HG03175 (cell line): ENCODE measurements around the gene CACNA1C.

Experiments
- ATAC-seq: cut with Tn5 transposase; IDR thresholded peaks from one replicate; pipeline ENCODE4 v1.9.1; 2021; ENCODE audit warnings: mild to moderate bottlenecking, moderate library complexity; ENCODE audit not compliant: unreplicated experiment

Gene CACNA1C

GRCh38 chr12:2166696-2167095 is 113.9 kb downstream of the CACNA1C start:
- no peak for ATAC-seq

DNA sequence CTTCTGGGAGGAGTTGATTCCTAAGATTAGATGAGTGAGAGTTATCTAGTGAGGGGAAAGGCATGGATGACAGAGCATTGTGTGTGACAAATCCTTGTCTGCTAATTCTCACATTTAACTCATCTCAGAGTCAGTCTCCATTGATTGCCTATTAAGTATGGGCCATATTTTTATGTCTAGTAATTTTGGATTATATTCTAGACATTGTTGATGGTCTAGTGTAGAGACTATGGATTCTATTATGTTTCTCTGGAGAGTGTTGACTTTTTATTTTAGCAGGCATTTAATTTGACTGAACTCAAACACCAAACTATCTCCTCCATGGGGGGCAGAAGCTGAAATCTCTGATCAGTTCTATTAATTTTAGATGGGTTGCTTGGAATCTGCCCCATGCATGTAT is 114.4 kb downstream of the CACNA1C start:
- ATAC-seq, result no peak

DNA sequence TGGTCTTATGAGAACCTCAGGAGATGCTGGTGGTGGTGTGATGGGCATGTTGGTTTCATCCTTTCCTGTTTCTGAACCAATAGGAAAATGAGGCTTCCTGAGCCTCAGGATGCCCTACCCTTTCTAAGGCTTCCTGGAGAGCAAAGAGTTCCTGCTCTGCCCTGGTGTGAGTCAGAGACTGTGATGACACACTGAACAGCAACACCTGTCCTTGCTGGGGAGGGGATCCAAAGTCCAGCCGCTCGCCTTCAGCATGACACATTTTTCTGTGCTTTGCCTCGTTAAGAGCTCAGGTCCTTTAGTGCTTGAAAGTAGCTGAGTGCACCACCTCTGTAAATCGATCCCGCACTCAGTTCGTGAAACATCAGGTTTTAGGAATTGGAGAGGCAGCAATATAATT is 116.0 kb downstream of the CACNA1C start:
- no peak for ATAC-seq

DNA sequence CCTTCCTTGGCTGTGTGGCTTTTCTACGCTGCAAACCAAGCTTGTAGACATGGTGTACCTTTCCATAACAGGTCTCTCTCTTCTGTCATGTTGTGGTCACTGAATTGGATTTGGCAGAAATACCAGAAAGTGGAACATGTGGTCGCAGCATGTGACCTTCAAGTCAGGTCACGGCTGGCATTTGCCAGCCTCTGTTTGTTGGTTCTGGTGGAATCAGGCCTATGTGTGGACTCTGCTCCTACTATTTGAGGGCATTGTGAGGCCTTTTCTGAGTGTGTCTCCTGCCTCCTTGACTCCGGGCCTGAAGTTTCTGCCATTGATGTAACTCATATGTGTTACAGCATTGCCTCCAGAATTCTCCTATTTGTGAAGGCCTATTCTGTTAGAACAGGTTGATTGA is 116.7 kb downstream of the CACNA1C start:
- ATAC-seq, result no peak

GRCh38 chr12:2169940-2170339 is 117.2 kb downstream of the CACNA1C start:
- no peak for ATAC-seq

- no peak for ATAC-seq
These were observed 117.6 kb downstream of the CACNA1C start for GRCh38 chr12:2170376-2170775.

GRCh38 chr12:2171672-2172426 is 119.1 kb downstream of the CACNA1C start:
- no peak for ATAC-seq

- ATAC-seq, result no peak
These were observed 119.9 kb downstream of the CACNA1C start for GRCh38 chr12:2172491-2173214.

- ATAC-seq, result no peak
These were observed 121.2 kb downstream of the CACNA1C start for GRCh38 chr12:2173971-2174370.

GRCh38 chr12:2177003-2177402 is 124.2 kb downstream of the CACNA1C start:
- no peak for ATAC-seq

DNA sequence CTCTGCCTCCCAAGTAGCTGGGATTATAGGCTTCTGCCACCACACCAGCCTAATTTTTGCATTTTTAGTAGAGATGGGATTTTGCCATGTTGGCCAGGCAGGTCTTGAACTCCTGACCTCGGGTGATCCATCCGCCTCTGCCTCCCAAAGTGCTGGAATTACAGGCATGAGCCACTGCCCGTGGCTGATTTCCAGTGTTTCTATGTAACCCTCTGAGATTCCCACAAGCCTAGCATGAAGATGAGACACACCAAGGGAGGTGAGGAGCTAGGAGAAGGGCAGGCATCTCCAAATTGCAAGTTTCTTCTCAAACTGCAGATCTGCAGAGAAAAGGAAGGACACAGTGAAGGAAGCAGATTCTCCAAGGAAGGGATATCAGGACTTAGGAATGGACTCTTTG is 125.0 kb downstream of the CACNA1C start:
- no peak for ATAC-seq

- no peak for ATAC-seq
These were observed 126.3 kb downstream of the CACNA1C start for GRCh38 chr12:2179058-2179457.

DNA sequence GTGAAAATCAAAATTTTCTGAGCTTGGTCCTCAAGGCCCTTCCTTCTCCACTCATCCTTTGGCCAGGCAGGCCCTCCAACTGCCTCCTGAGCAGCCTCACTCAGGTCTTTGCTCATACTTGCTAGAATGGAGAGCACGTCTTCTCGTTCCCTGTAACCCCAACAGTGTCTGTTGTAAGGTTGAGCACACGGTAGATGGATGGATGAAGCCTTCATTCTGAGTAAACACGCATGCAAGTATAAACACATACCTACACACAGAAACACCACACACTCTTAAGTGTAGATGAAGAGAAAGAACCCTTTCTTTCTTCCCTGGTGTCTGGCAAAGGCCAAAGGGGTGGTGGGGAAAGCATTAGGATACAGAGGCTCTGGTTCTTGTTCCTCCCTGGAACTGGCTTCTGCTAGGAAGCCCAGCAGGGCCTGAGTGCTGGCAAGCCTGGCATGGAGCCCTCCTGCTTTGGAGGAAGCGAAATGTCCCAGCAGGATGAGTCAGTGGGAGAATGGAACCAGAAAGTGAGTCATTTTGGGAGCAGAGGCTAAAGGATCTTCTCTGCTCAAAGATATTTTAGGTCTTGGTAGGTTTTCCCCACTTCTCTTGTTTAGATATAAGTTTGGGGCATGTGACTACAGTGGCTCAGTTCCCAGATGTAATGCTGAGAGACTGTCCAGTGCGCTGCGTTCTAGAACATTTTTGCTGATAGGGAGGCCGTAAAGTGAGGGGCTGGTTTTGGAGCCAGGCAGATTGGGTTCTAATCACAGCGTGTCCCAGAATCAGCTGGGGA is 127.4 kb downstream of the CACNA1C start:
- no peak for ATAC-seq

DNA sequence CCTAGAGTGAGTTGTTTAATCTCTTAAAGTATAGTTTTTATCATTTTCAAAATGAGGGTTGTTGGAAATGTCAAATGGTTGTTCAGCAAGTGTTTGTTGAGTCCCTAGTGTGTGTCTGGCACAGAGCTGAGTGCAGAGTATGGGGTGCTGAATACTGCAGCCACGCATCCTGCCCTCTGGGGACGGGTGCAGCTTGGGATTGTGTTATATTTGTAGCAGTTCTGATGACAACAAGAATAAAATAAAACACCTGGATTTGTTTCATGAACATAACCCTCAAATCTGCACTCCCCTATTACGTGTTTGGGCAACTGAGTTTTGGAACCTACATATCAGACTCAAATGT is 127.9 kb downstream of the CACNA1C start:
- ATAC-seq, result no peak

- no peak for ATAC-seq
These were observed 131.1 kb downstream of the CACNA1C start for GRCh38 chr12:2183556-2184541.

DNA sequence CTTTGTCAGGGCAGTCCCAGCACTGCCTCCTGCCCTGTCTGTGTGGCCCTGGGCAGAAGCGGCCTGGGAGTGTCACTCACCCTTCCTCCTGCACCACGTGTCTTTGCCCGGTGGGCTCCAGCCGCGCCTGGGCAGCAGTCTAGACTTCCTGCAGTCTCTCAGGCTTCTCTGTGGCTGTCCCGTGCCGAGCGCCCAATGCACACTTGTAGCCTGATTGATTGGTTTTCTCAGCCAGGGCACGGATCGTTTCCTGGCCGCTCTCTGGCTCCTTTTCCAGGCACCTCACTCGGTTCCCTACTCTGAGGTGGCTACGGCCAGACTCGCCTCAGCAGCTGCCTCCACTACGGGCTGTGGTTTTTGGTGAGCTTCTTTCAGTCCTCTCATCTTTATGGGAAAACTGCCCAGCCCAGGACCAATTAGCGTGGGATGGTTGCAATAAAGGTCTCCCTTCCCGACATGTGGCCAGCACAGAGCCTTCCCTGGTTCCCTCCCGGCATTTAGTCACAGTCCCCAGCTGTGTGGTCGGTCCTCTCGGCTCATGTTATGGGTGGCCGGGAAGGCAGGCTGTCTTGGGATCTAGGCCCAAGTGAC is 133.1 kb downstream of the CACNA1C start:
- ATAC-seq, result no peak

GRCh38 chr12:2187195-2187945 is 134.6 kb downstream of the CACNA1C start:
- no peak for ATAC-seq

DNA sequence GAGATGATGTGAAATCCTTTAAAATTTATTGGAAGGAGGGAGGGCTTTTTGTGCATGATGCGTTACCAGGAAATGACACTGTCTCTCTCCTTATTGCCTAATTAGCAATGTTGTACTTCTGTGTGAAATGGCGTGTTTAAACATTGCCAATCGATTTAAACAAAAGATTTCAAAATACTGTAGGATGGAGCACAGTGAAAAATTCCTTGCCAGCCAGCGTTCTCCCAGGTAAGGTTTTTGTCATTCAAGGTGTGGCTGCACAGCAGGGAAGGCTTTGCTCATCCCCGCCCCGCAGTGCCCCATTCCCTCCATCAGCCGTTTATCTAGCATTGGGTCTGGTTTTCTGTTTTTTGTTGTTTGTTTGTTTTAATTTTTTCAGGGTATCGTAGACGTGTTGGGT is 137.3 kb downstream of the CACNA1C start:
- no peak for ATAC-seq

GRCh38 chr12:2190896-2191533 is 138.2 kb downstream of the CACNA1C start:
- no peak for ATAC-seq
